ENCODE results near the gene SIL1. TPM values are rescaled to one million over a fixed set of nuclear protein-coding genes. Genes with fewer than 3 reads are reported as not detected.

Gene SIL1
- total and polyA plus RNA-seq, 2 of the 8 experiments (the other 6 are each of a cell fraction or from before 2014, with no cell fraction given): 8.3 to 12.8 TPM

DNA sequence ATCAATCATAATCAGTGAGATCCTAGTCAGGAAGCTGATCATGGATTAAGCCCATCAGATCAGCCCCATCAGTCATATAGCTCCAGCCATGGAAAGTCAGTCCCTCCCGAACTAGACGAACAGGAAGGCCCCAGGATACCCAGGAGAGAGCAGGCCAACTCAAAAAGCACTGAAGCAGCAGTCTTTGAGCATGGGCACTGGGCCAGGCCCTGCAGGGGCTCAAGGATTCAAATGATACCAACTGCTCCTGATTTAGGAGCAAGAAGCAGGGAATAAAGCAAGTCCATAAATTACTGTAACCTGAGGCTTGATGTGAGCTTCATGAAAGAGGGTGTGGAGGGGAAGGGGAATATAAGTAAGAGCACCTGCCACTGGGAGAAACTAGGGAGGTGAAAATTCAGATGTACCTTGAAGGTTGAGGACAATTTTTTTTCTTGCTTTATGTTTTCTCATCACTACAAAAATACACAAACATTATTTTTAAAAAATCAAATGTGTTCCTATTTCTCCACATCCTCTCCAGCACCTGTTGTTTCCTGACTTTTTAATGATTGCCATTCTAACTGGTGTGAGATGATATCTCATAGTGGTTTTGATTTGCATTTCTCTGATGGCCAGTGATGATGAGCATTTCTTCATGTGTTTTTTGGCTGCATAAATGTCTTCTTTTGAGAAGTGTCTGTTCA lies 115.2 kb downstream of the SIL1 start (continued):
- TF ChIP-seq CHD7 (IDR thresholded peaks at IDR 0.05; ENCODE audit: insufficient replicate concordance, low read length): no peak
- TF ChIP-seq TBP (IDR thresholded peaks at IDR 0.05; ENCODE audit: low read depth, low read length): no peak
- TF ChIP-seq KDM5A (IDR thresholded peaks at IDR 0.05; ENCODE audit: low read length): no peak
- no peak for TF ChIP-seq POLR2AphosphoS5 (IDR thresholded peaks at IDR 0.05; ENCODE audit: low read depth, low read length)
- no peak for TF ChIP-seq PHF8 (conservative IDR thresholded peaks at IDR 0.05; ENCODE audit: low read depth, low read length)
- no peak for TF ChIP-seq BCL11A (IDR thresholded peaks at IDR 0.05; ENCODE audit: low read depth in 2 of 2, low read length in 2 of 2)
- TF ChIP-seq NRF1 (IDR thresholded peaks at IDR 0.05; ENCODE audit: low read depth, low read length): no peak
- TF ChIP-seq CTBP2 (IDR thresholded peaks at IDR 0.05; ENCODE audit: borderline replicate concordance, insufficient read depth, insufficient read length, low read length): no peak
- no peak for TF ChIP-seq MAFK (IDR thresholded peaks at IDR 0.05; ENCODE audit: low read depth, low read length)
- TF ChIP-seq, protein P1, sequence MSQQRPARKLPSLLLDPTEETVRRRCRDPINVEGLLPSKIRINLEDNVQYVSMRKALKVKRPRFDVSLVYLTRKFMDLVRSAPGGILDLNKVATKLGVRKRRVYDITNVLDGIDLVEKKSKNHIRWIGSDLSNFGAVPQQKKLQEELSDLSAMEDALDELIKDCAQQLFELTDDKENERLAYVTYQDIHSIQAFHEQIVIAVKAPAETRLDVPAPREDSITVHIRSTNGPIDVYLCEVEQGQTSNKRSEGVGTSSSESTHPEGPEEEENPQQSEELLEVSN (IDR thresholded peaks at IDR 0.05): no peak
